K562 (cell line): ENCODE results near the gene DHX40. TPM values are rescaled to one million over a fixed set of nuclear protein-coding genes. Genes with fewer than 3 reads are reported as not detected.
A peak's percentile ranks its signal among the peaks of the same experiment; 100 is the strongest.

Source experiments
- ATF4 ChIP-seq: fragments of 450-650 bp; formaldehyde crosslinking; IDR thresholded peaks from 2 replicates; pipeline ENCODE4 v1.4.0; 2022; ENCODE audit warnings: mild to moderate bottlenecking, moderate library complexity
- CBFB ChIP-seq: sonication (generic); formaldehyde crosslinking; IDR thresholded peaks from 2 replicates; pipeline ENCODE4 v1.4.0; 2020; ENCODE audit warnings: mild to moderate bottlenecking, missing genetic modification reagents
- CCAR2 ChIP-seq: fragments of 200-400 bp; formaldehyde crosslinking; IDR thresholded peaks from 2 replicates; pipeline ENCODE4 v1.6.1; 2017; ENCODE audit warnings: mild to moderate bottlenecking, low read depth, low read length
- CEBPG ChIP-seq, 3 experiments: fragments of 200-800 bp in 1 of 3; sonication (Bioruptor generic) in 1 of 3; sonication (generic) in 1 of 3; formaldehyde crosslinking in 1 of 3; IDR thresholded peaks in 2 of 3; conservative IDR thresholded peaks in 1 of 3; 2 replicates each; pipeline versions ENCODE4 v1.6.1 to v1.8.0; 2016 to 2022; ENCODE audit warnings: missing compliant biosample characterization in 2 of 3, missing genetic modification characterization in 2 of 3, mild to moderate bottlenecking in 1 of 3, missing genetic modification reagents in 1 of 3
- CHD4 ChIP-seq: fragments of 200-600 bp; sonication (generic); IDR thresholded peaks from 3 replicates; pipeline ENCODE4 v1.6.1; 2012; ENCODE audit warnings: low read depth, mild to moderate bottlenecking, mixed read lengths, low read length, inconsistent platforms; ENCODE audit not compliant: insufficient read depth, insufficient replicate concordance, poor library complexity, severe bottlenecking
- CREM ChIP-seq: IDR thresholded peaks from 2 replicates; pipeline ENCODE4 v1.6.1; 2014; ENCODE audit warnings: antibody characterized with exemption, low read depth
- CTCFL ChIP-seq: IDR thresholded peaks from 2 replicates; pipeline ENCODE4 v1.6.1; 2011; ENCODE audit warnings: borderline replicate concordance, low read depth, mild to moderate bottlenecking, moderate library complexity, low read length; ENCODE audit not compliant: insufficient read depth, poor library complexity, severe bottlenecking
- DIDO1 ChIP-seq: fragments of 450-650 bp; IDR thresholded peaks from 2 replicates; pipeline ENCODE4 v1.6.1; 2016; ENCODE audit warnings: low read depth, missing biosample characterization, missing genetic modification characterization
- GATA2 ChIP-seq: sonication (generic); formaldehyde crosslinking; IDR thresholded peaks from 2 replicates; pipeline ENCODE4 v1.4.0; 2020; ENCODE audit warnings: mild to moderate bottlenecking, missing genetic modification reagents
- HMGN3 ChIP-seq: IDR thresholded peaks from 2 replicates; pipeline ENCODE4 v1.6.1; 2011; ENCODE audit warnings: borderline replicate concordance, low read depth, mild to moderate bottlenecking, mixed read lengths, low read length; ENCODE audit not compliant: insufficient read length; ENCODE audit errors: extremely low read depth
- L3MBTL2 ChIP-seq: fragments of 450-650 bp; IDR thresholded peaks from 2 replicates; pipeline ENCODE4 v1.6.1; 2016; ENCODE audit warnings: mild to moderate bottlenecking, moderate library complexity
- MBD2 ChIP-seq: sonication (generic); IDR thresholded peaks from 2 replicates; pipeline ENCODE4 v1.6.1; 2016; ENCODE audit warnings: low read depth, borderline replicate concordance
- MTF1 ChIP-seq: fragments of 250-450 bp; sonication (Bioruptor Pico); IDR thresholded peaks from 2 replicates; pipeline ENCODE4 v1.9.0; 2021; ENCODE audit warnings: moderate library complexity, mild to moderate bottlenecking, inconsistent platforms, borderline replicate concordance
- PTTG1 ChIP-seq: fragments of 450-650 bp; IDR thresholded peaks from 2 replicates; pipeline ENCODE4 v1.6.1; 2016; ENCODE audit warnings: low read depth, mild to moderate bottlenecking, missing genetic modification characterization, missing compliant biosample characterization
- RNF219 ChIP-seq: fragments of 250-450 bp; sonication (Bioruptor Pico); IDR thresholded peaks from 2 replicates; pipeline ENCODE4 v1.5.0; 2022; ENCODE audit warnings: mild to moderate bottlenecking
- RUNX1 ChIP-seq: sonication (generic); IDR thresholded peaks from 2 replicates; pipeline ENCODE4 v1.6.1; 2016; ENCODE audit warnings: antibody characterized with exemption, low read depth
- VEZF1 ChIP-seq: fragments of 200-800 bp; sonication (Bioruptor generic); IDR thresholded peaks from 2 replicates; pipeline ENCODE4 v1.6.1; 2017; ENCODE audit warnings: missing genetic modification characterization, missing compliant biosample characterization
- ZNF561 ChIP-seq: fragments of 450-650 bp; formaldehyde crosslinking; conservative IDR thresholded peaks from 2 replicates; pipeline ENCODE4 v1.4.0; 2020; ENCODE audit warnings: mild to moderate bottlenecking, moderate library complexity
- ZZZ3 ChIP-seq: fragments of 450-650 bp; IDR thresholded peaks from 2 replicates; pipeline ENCODE4 v1.6.1; 2016; ENCODE audit warnings: antibody characterized with exemption, mild to moderate bottlenecking, moderate library complexity
- polyA plus RNA-seq, 8 experiments: library from polyadenylated mRNA; depleted of rRNA in 4 of 8; stranded (reverse) in 5 of 8; unstranded in 3 of 8; fragments of >200 nt; fragmentation: Nextera tagmentation in 2 of 8; fragmentation: Illumina TruSeq in 1 of 8; extraction: Ambion mirVana in 2 of 8; extraction: Trizol in 1 of 8; gene quantifications; 2 replicates each; pipeline versions ENCODE4 v1.2.1 to v1.2.3, GENCODE V29; 2011 to 2014; ENCODE audit warnings: inconsistent platforms in 1 of 8, missing spikeins in 1 of 8
- total RNA-seq, 7 experiments: library from RNA; depleted of rRNA in 6 of 7; stranded (reverse); fragments of >200 nt in 6 of 7; fragmentation: Illumina TruSeq in 2 of 7; extraction: Trizol in 2 of 7; gene quantifications; 2 replicates each; pipeline versions ENCODE4 v1.2.1 to v1.2.3, GENCODE V29; 2011 to 2021; ENCODE audit warnings: low replicate concordance in 1 of 7

Gene DHX40
- total and polyA plus RNA-seq, 9 of the 15 experiments (the other 6 are each of a cell fraction or from before 2014, with no cell fraction given): 7.2 to 38.6 (median 18.7) TPM

- TF ChIP-seq ATF4 (CRISPR knock-in tag): peak; percentile 81; the same call in 1 of the 2 replicates
- TF ChIP-seq MBD2: peak; percentile 76; the same call in 1 of the 2 replicates
- peak; percentile 65; the same call in 1 of the 2 replicates for TF ChIP-seq MTF1 (CRISPR knock-in tag)
- TF ChIP-seq ZZZ3: peak; percentile 67; the same call in 1 of the 2 replicates
- peak; percentile 95 for TF ChIP-seq DIDO1 (tag)
- TF ChIP-seq CTCFL: no peak
- TF ChIP-seq GATA2 (CRISPR knock-in tag): 0 out of 2 replicates have a peak, but pooled peaks have one; percentile 17
- TF ChIP-seq CREM: peak; percentile 100
- no peak for TF ChIP-seq CCAR2
- no peak for TF ChIP-seq CHD4
- peak; percentile 74; the same call in 1 of the 2 replicates for TF ChIP-seq PTTG1 (tag)
- TF ChIP-seq VEZF1: peak; percentile 96
- TF ChIP-seq L3MBTL2: peak; percentile 100
- TF ChIP-seq CBFB (CRISPR knock-in tag): peak; percentile 93
- TF ChIP-seq CEBPG (CRISPR knock-in tag; IDR thresholded peaks at IDR 0.05): peak; percentile 55
- no peak for TF ChIP-seq CEBPG (tag; conservative IDR thresholded peaks at IDR 0.05 in 1 of 2, IDR thresholded peaks at IDR 0.05 in 1 of 2)
- TF ChIP-seq RNF219 (CRISPR knock-in tag): no peak
- TF ChIP-seq ZNF561 (CRISPR knock-in tag): no peak
- no peak for TF ChIP-seq RUNX1
- TF ChIP-seq HMGN3: no peak
Observed at GRCh38 chr17:59565171-59565958, at the start of gene DHX40 (continued).
